ENCODE results near the gene GM2A.

Gene GM2A

DNA sequence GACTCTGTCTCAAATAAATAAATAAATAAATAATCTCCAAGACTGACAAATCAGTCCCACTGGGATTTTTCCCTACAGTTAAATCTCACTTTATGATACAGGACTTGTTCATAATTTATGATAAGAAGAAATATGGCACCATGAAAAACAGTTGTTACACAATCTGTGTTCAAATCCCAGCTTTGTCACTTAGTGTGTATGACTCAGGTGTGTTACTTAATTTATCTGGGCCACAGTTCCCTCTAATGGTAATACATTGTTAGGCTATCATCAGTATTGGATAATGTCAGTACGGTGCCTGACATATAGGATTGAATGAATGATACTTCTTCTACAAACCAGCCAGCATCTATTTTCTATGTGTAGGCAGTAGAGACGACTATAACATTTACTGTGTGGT is 27.5 kb downstream of the GM2A start:
- TF ChIP-seq EZH2phosphoT487 (IDR thresholded peaks at IDR 0.05; ENCODE audit: borderline replicate concordance) = no peak
- no peak for TF ChIP-seq CTCF (conservative IDR thresholded peaks at IDR 0.05; ENCODE audit: low read length)

DNA sequence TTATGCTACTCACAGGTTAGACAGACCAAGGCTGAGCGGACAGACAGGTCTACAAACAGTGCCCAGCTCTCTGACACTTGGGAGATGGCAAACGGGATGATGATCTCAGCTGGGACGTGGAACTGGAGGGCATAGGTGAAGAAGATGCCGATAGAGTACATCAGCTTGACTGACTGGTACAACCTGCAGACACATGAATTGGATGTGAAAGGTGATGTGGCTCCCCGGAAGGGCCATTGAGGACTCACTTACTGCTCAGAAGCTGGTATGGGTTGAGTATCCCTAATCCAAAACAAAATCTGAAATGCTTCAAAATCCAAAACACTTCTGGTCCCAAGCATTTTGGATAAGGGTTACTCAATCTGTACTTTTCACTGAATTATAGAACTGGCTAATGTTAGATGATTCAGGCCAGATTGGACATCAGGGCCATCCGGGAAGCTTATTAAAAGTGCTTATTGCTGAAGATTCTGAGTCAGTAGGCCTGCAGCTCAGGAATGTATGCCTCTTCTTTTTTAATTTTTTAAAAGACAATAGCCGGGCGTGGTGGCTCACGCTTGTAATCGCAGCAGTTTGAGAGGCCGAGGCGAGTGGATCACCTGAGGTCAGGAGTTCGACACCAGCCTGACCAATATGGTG is 28.1 kb downstream of the GM2A start:
- Histone ChIP-seq H3K4me3 (ENCODE audit: low read length, poor library complexity, severe bottlenecking) (no peak overlapping the region), H3K4me2 (ENCODE audit: low read depth, low read length, poor library complexity, severe bottlenecking) (no peak overlapping the region), H4K20me1 (ENCODE audit: insufficient read depth, low read length, poor library complexity, severe bottlenecking) (no peaks in the 10 kb centered on the region), H3K4me1 (ENCODE audit: insufficient read depth, low read length, poor library complexity, severe bottlenecking) (no peaks in the 10 kb centered on the region), H3K79me2 (ENCODE audit: insufficient read depth, low read length) (no peaks in the 10 kb centered on the region), H3K36me3 (ENCODE audit: insufficient read depth, low read length) (no peaks in the 10 kb centered on the region), H2AFZ (ENCODE audit: low read length) (no peak overlapping the region), H3K9me2 (replicated peaks; ENCODE audit: low read depth, low read length) (no peaks in the 10 kb centered on the region), H3K9ac (ENCODE audit: low read depth, low read length, poor library complexity, severe bottlenecking) (no peak overlapping the region), H3F3A (ENCODE audit: low read depth) (no peaks in the 10 kb centered on the region), H3K27me3 (ENCODE audit: insufficient read depth, low read length, poor library complexity, severe bottlenecking) (no peaks in the 10 kb centered on the region), H3K9me3 (ENCODE audit: insufficient read depth, low read depth, low read length) (no peaks in the 10 kb centered on the region)
- TF ChIP-seq CTCF (conservative IDR thresholded peaks at IDR 0.05; ENCODE audit: low read length) (no peak), EZH2phosphoT487 (IDR thresholded peaks at IDR 0.05; ENCODE audit: borderline replicate concordance) (no peak)

More for the DNA sequence above, 27.5 kb downstream of the GM2A start:
- Histone ChIP-seq H3K79me2 (ENCODE audit: insufficient read depth, low read length) (no peaks in the 10 kb centered on the region), H3K9me3 (ENCODE audit: insufficient read depth, low read depth, low read length) (no peaks in the 10 kb centered on the region), H4K20me1 (ENCODE audit: insufficient read depth, low read length, poor library complexity, severe bottlenecking) (no peaks in the 10 kb centered on the region), H3F3A (ENCODE audit: low read depth) (no peaks in the 10 kb centered on the region), H3K4me1 (ENCODE audit: insufficient read depth, low read length, poor library complexity, severe bottlenecking) (no peaks in the 10 kb centered on the region), H3K27me3 (ENCODE audit: insufficient read depth, low read length, poor library complexity, severe bottlenecking) (no peaks in the 10 kb centered on the region), H3K4me2 (ENCODE audit: low read depth, low read length, poor library complexity, severe bottlenecking) (no peak overlapping the region), H3K36me3 (ENCODE audit: insufficient read depth, low read length) (no peaks in the 10 kb centered on the region), H3K4me3 (ENCODE audit: low read length, poor library complexity, severe bottlenecking) (no peak overlapping the region), H2AFZ (ENCODE audit: low read length) (no peak overlapping the region), H3K9me2 (replicated peaks; ENCODE audit: low read depth, low read length) (no peaks in the 10 kb centered on the region), H3K9ac (ENCODE audit: low read depth, low read length, poor library complexity, severe bottlenecking) (no peak overlapping the region)

- Histone ChIP-seq H3K4me2 (ENCODE audit: low read depth, low read length, poor library complexity, severe bottlenecking) (no peak overlapping the region), H3K9ac (ENCODE audit: low read depth, low read length, poor library complexity, severe bottlenecking) (no peak overlapping the region), H2AFZ (ENCODE audit: low read length) (no peak overlapping the region), H3K9me3 (ENCODE audit: insufficient read depth, low read depth, low read length) (no peaks in the 10 kb centered on the region), H3K9me2 (replicated peaks; ENCODE audit: low read depth, low read length) (no peaks in the 10 kb centered on the region), H3K4me3 (ENCODE audit: low read length, poor library complexity, severe bottlenecking) (no peak overlapping the region), H3F3A (ENCODE audit: low read depth) (no peaks in the 10 kb centered on the region), H3K79me2 (ENCODE audit: insufficient read depth, low read length) (no peaks in the 10 kb centered on the region), H3K36me3 (ENCODE audit: insufficient read depth, low read length) (no peaks in the 10 kb centered on the region), H3K27me3 (ENCODE audit: insufficient read depth, low read length, poor library complexity, severe bottlenecking) (no peaks in the 10 kb centered on the region), H4K20me1 (ENCODE audit: insufficient read depth, low read length, poor library complexity, severe bottlenecking) (no peaks in the 10 kb centered on the region), H3K4me1 (ENCODE audit: insufficient read depth, low read length, poor library complexity, severe bottlenecking) (no peaks in the 10 kb centered on the region)
- TF ChIP-seq EZH2phosphoT487 (IDR thresholded peaks at IDR 0.05; ENCODE audit: borderline replicate concordance) (no peak), CTCF (conservative IDR thresholded peaks at IDR 0.05; ENCODE audit: low read length) (no peak)
Measured at GRCh38 chr5:151283120-151283825, 30.3 kb downstream of the GM2A start.
